ENCODE measurements around the gene LRRC19.
A peak's percentile ranks its signal among the peaks of the same experiment; 100 is the strongest.

Gene LRRC19

GRCh38 chr9:27005491-27005890, at the start of gene LRRC19:
Gene LRRC19 (minus strand): TSS chr9:27005672. CDS start chr9:26999694, 5,978 bp downstream.
- no peak for DNase-seq (ENCODE audit: low read depth)

- DNase-seq (ENCODE audit: low read depth): no peak
These were observed 49.4 kb upstream of the LRRC19 start for GRCh38 chr9:27054841-27055240.

GRCh38 chr9:27054125-27054524, 48.7 kb upstream of the LRRC19 start:
- DNase-seq (ENCODE audit: low read depth): no peak

DNA sequence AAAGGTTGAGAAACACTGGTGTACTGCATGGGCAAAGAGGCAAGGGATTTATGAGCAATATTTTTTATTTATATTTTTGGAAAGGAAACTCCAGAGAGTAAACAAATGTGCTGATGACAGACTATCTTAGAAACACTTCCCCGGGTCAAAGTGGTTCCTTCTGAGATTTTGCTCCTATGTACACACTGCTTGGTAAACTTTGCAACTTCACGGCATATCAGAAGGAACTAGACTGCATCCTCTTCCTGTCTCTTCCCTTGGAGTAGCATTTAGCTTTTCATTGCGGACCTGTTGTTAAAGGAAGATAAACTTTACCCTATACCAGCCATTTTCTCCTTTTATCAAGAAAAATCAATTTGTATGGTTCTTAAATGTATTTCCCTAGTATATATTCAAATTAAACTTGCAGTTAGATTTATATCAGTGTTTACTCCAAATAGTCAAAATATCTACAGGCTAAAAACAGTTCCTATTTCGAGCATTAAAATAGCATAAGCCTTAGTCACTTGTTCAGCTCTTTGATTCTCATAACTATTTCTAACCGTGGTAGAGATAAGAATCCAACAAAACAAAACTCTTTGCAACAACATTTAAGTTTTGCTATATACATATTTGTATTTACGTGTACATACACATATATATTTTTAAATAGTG, 48.0 kb upstream of the LRRC19 start:
- DNase-seq (ENCODE audit: low read depth): no peak

GRCh38 chr9:27047136-27047535, 41.7 kb upstream of the LRRC19 start:
- DNase-seq (ENCODE audit: low read depth): no peak

DNA sequence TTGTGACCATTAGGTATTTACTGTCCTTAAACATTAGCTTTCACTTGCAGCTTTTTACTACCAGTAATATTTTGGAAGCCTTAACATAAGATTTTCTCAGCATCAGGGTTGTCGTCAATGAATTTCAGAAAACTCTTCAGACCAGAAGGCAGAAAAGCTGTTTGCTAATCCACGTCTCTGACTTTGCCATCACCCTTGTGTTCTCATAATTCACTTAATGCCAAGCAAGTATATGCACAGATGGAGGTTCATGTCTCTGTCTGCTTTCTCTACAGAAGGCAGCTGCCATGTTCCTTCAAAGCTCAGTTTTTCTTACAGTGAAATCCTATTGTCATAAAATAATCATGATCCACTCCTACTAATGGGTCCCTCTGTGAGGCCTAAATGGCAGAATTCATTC, 37.7 kb upstream of the LRRC19 start:
- DNase-seq (ENCODE audit: low read depth): no peak

DNA sequence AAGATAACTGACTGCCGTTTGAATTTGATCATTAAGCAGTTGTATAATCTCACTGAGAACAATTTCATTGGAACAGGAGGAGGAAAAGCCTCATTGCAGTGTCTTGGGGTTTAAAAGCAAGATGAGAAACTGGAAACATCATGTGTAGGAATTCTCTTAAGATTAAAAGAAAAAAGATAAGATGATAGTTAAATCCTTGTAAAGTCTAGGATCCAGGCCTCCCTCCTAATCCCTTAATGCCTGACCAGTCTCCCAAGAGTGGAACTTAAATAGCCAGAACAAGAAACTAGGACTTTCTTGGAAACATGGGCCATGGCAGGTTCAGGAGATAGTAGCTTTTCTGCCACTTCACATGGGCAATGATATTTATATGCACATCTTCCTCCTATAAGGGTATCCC, 37.0 kb upstream of the LRRC19 start:
- DNase-seq (ENCODE audit: low read depth): no peak

DNA sequence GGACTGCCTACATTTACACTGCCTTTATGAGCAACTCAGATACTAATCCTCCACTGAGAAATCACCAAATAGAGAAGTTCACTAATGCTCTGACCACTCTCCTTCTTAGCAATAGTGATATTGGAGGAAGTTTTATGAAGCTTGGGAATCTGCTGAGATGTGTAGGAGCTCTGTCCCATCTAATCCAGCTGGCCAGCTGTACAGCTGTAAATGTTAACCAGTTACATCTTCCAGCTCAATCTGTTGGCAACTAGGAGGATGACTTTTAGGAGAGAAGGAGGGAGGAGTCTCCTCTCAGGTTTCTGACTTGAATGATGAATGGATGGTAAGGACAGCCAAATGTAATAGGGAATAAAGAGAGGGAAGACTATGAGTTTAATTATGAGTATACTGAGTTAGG, 36.3 kb upstream of the LRRC19 start:
- DNase-seq (ENCODE audit: low read depth): no peak

- DNase-seq (ENCODE audit: low read depth): no peak
These were observed 32.0 kb upstream of the LRRC19 start for GRCh38 chr9:27037499-27037898.

DNA sequence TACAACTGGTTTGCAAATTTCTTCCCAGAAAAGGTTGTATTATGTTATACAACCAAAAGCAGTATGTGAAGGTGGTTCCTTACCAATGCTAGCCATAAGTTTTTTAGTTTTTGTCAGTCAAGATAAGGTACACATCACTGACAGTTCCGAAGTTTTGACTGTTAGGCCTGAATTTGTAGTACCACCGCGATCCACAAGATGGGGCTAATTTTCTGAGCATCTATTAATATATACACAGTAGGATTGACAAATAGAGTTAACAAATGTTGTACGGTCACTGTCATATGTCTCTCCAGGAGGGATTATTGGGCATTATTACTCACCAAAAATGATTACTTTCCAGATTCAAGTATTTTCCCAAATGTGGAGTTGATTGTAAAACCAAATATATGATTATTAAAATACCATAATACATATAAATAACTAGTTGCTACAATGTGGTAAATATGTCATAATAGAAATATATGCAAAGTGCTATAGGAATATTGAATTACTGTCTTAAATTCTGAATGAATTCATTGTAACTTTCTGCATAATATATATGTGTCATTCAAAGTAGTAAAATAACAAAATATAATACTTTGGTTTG, 28.4 kb upstream of the LRRC19 start:
- peak; percentile 0 for DNase-seq (ENCODE audit: low read depth)

GRCh38 chr9:27029186-27029585, 23.7 kb upstream of the LRRC19 start:
- DNase-seq (ENCODE audit: low read depth): no peak

DNA sequence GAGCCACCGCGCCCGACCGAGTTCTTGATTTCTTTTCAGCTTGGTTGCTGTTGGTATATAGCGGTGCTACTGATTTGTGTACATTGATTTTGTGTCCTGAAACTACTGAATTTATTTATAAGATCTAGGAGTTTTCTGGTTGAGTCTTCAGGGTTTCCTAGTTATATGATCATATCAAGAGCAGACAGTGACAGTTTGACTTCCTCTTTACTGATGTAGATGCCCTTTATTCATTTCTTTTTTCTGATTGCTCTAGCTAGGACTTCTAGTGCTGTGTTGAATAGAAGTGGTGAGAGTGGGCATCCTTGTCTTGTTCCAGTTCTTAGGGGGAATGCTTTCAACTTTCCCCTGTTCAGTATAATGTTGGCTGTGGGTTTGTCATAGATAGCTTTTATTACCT, 17.4 kb upstream of the LRRC19 start:
- no peak for DNase-seq (ENCODE audit: low read depth)

DNA sequence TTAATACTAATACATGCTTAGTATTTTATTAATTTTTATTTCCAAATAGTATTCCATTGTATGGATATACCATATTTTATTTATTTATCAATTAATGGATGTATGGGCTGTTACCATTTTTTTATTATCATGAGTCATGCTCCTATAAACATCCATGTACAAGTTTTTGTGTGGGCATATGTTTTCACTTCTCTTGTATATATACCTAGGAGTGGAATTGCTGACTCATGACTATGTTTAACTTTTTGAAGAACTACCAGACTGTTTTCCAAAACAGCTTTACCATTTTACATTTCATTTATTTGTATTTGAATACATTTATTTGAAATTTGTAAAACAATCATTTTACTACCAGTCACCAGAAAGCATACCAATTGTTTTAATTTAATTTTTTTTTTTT, 14.1 kb upstream of the LRRC19 start:
- DNase-seq (ENCODE audit: low read depth): no peak

DNA sequence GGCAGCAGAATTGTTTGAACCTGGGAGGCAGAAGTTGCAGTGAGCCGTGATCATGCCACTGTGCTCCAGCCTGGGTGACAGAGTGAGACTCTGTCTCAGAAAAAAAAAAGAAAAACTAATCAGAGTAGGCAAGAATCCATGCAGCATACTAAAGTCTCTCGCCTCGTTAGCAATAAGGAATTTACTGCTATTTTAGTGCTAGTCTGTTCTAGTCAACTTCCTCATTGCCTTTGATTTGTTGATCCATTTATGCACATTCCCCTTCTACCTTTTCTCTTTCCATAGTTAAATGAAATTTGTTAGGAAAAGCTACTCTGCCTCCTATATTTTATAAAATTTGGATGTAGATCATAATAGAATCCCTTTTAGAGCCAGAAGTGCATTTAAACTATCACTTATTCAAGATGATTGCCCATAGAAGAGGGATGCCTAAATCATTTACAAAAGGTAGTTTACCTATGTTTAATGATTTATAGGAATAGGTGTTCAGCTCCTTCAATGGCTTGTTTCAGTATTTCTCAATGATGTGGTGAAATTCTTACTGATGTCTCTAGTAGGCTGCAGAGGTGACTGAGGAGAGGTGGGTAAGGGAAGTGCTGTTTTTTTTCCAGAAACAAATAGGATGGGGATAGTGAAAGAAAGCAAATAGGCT, 1.9 kb downstream of the LRRC19 start:
- DNase-seq (ENCODE audit: low read depth): no peak

DNA sequence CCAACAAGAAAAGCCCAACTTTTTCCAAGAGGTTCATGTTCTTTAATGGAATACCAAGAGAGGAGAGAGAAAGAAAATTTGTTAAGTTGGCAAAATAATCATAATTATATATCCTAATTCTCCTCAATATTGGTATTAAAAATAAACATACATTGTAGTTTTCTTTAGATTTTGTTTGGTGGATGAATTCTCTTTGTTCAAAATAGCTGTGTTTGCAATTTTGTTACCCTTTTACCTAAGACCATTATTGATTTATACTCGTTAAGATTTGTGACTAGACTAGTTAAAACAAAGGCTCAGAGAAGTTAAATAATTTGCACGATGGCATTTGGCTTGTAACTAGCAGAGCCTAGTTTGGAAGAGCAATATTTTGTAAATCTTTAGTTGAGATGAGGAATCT, 9.7 kb downstream of the LRRC19 start:
- DNase-seq (ENCODE audit: low read depth): no peak

DNA sequence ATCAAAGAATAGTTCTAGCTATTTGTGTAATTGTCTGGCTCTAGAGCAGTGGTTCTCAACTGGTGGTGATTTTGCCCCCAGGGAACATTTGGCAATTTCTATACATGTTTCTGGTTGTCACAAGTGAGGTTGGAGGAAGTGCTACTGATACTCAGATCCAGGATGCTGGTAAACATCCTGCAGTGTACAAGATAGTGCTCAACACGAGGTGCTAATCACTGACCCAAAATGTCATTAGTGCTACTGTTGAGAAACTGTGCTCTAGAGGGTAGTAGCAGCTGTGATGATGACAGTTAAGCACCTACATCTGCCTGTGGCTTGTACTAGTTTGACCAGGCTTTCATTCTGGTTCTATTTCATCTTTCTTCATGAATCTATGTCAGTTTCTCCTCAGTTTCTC, 22.1 kb downstream of the LRRC19 start:
- no peak for DNase-seq (ENCODE audit: low read depth)

DNA sequence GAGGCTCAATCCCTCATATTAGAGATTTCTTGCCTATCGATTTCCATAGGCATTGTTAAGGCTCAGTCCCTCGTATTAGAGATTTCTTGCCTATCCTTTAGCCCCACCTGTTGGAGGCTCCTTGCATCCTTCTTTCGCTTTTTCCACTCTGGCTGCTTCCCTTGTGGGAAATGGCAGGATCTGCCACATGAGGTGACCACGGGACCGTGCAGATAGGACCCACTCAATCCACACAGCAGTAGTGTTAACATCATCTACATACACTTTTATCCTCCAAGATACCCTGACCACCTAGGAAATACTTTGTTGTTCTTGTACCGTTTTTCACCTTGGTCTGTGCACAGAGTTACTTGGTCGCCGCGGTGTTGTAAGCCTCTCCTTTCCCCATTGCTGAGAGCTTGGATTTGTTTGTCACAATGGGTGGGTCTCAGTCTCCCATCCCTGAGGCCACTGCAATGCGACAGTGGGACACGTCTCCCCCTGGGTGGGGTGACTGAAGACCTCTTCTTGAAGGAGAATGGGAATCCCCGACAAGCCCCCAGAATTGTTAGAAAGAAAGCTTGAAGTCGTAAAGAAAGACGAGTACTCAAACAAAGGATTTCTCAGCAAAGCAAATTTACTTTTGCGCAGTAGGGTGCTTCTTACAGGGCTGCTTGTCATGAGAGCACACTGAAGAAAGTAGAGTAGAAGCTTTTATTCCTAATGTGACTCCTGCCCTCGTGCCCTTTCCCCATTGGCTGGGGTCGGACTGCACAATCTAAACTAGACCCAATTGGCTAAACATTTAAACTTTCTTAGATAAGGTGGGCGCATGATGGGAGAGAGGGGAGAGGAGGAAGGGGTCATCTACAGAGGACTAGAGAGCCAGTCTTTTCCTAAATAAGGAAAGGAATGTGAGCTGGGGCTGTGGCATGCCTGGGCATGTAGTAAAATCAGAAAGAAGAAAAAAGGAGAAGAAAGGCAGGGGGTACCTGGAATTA, 29.5 kb downstream of the LRRC19 start:
- DNase-seq (ENCODE audit: low read depth): no peak

DNA sequence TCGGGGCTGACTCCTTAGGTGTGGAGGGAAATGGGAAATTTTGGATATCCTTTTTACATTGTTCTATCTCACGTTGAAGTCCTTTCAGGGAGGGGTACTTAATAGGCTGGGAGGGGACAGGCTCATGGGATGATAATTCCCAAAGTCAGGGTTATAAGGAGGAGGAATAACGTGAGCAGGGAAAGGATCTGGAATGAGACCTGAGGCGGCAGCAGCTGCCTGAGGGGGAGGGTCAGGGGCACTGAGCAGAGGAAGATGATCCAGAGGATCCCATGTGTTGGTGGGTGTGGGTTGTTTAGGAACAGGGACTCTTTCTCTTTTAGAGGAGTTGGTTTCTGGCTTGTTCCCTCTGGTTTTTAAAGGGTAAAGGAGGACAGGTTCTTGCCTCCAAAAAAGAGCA, 30.5 kb downstream of the LRRC19 start:
- DNase-seq (ENCODE audit: low read depth): no peak

DNA sequence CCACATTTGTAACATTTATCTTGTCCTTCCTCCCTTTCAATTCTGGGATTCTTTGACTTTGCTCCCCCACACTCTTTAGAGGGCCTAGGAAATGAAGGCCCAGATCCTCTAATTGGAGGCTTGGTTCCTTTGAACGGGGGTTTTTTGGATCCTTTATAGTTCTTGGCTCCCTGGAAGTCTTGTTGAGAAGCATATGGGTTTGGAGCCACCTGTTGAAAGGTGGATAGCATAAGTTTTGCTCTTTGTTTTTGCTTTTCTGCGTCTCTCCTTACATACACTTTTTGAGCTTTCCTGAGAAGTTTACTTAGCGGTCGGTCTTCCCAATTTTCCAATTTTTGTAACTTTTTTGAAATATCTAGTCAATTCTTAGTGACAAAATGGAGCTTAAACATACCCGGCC, 31.5 kb downstream of the LRRC19 start:
- DNase-seq (ENCODE audit: low read depth): no peak

- no peak for DNase-seq (ENCODE audit: low read depth)
These were observed 33.8 kb downstream of the LRRC19 start for GRCh38 chr9:26971721-26972120.

GRCh38 chr9:26956860-26957233, 48.6 kb downstream of the LRRC19 start:
- DNase-seq (ENCODE audit: low read depth): no peak

All from GM04503 (cell line).